ENCODE data around the gene KLHL42.
"Not testable (repeated sequence)": the region's sequence is repeated elsewhere in the genome, so short reads cannot be mapped to it uniquely, and the experiment has no call there.

Gene KLHL42, protein sequence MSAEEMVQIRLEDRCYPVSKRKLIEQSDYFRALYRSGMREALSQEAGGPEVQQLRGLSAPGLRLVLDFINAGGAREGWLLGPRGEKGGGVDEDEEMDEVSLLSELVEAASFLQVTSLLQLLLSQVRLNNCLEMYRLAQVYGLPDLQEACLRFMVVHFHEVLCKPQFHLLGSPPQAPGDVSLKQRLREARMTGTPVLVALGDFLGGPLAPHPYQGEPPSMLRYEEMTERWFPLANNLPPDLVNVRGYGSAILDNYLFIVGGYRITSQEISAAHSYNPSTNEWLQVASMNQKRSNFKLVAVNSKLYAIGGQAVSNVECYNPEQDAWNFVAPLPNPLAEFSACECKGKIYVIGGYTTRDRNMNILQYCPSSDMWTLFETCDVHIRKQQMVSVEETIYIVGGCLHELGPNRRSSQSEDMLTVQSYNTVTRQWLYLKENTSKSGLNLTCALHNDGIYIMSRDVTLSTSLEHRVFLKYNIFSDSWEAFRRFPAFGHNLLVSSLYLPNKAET

GRCh38 chr12:27779920-27780611 is at the start of gene KLHL42, which contains the start of gene MANSC4:
Gene KLHL42 (plus strand): TSS chr12:27780233. CDS start chr12:27780331, 98 bp downstream.
Gene MANSC4 (minus strand): TSS chr12:27780236. CDS start chr12:27771276, 8,960 bp downstream.
- DNase-seq = peak; percentile 73

DNA sequence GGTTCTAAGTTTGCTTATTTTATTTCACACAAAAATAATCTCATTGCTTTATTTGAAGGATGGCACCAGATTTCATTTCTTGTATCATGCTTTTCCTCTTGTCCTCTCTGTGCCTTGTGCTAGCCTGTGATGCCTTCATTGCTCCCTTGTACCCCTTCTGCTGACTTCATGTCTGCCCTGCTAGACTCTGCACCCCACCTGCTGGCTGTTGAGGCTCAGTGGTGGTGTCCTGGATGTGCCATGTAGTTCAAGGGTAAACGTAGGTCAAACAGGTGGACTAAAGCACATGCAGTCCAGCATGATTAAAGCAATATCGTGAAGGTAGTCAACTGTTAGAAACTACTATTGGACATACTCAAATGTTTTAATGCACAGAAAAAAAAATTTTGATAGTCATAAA is 47.8 kb upstream of the KLHL42 start:
- no peak for DNase-seq

DNA sequence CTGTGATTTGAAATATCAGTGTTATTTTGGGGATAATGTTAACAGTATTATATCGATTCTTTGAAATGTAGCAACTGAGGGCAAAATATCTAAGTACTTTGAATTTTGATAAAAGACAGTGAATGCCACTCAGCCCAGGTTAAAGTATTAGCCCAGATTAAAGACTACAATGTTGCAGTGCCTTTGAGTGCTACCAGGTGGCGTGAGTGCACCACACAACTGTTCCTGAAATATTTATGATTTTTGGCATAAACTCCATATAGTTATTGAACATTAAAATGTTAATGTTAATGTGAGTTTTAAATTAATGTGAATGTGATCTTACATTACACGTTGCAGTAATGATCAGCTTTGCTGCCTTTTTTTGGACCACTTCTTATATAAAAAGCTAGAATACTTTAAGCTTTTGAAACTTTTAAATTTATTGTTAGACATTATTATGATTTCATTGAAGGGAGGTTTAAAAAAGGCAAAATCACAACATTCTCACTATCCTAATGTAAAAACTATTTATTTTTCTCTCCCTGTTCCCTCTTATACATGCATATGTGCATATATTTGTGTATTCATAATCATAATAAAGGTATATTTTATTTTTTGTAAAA is 46.9 kb upstream of the KLHL42 start:
- DNase-seq = peak; percentile 47

GRCh38 chr12:27733791-27734190 is 46.2 kb upstream of the KLHL42 start:
- no peak for DNase-seq

DNA sequence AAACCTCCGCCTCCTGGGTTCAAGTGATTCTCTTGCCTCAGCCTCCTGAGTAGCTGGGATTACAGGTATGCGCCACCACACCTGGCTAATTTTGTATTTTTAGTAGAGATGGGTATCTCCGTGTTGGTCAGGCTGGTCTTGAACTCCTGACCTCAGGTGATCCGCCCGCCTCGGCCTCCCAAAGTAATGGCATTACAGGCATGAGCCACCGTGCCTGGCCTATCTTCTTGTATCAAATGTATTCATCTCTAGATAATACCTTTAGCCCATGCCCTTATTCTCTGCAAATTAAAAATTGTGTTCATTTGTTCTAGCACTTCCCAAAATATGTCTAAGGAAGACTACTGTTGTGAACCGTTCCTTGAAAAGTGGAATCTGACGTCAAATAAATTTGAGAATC is 45.7 kb upstream of the KLHL42 start:
- DNase-seq = not testable (repeated sequence)

- no peak for DNase-seq
Measured at GRCh38 chr12:27743601-27744000, 36.4 kb upstream of the KLHL42 start.

DNA sequence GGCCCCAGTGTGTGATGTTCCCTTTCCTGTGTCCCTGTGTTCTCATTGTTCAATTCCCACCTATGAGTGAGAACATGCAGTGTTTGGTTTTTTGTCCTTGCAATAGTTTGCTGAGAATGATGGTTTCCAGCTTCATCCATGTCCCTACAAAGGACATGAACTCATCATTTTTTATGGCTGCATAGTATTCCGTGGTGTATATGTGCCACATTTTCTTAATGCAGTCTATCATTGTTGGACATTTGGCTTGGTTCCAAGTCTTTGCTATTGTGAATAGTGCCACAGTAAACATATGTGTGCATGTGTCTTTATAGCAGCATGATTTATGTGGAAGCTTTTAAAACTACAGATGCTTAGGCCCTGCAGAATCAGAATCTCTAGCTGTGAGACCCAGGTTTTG is 34.3 kb upstream of the KLHL42 start:
- DNase-seq = not testable (repeated sequence)

DNA sequence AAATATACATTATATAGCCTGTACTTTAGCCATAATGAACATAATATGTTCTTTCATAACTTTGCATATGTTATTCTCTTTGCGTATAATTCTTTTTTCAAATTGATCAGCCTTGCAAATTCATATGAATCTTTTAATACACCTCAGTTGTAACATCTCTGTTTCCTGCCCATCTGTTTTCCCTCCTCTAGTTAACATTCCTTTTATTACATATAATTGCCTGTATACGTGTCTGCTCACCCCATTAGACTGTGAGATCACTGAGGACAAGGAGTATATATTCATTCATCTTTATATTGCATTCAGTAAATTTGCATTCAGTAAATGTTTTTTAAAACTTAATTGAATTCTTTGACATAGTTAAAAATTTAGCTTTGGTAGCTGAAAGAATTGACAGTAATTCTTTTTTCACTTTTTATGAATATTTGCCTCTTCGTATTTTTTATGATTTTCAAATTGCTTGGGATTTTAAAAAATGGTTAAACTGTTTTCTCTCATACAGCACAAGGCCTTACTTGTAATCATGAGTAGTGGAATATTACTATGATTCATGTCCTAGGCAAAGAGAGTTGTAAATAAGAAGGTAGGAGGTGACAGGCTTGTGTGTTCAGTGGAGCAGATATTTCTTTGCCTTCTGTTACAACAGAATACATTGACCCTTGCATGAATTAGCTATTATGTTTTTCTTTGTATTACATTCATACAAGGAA is 32.8 kb upstream of the KLHL42 start:
- no peak for DNase-seq

- no peak for DNase-seq
Measured at GRCh38 chr12:27751386-27752047, 28.5 kb upstream of the KLHL42 start.

- no peak for DNase-seq
Measured at GRCh38 chr12:27754795-27755194, 25.2 kb upstream of the KLHL42 start.

GRCh38 chr12:27756670-27757195 is 23.3 kb upstream of the KLHL42 start:
- DNase-seq = no peak

- DNase-seq = peak; percentile 21
Measured at GRCh38 chr12:27762757-27763156, 17.3 kb upstream of the KLHL42 start.

- DNase-seq = no peak
Measured at GRCh38 chr12:27766587-27766986, 13.4 kb upstream of the KLHL42 start.

- DNase-seq = no peak
Measured at GRCh38 chr12:27769142-27769673, 10.8 kb upstream of the KLHL42 start.

DNA sequence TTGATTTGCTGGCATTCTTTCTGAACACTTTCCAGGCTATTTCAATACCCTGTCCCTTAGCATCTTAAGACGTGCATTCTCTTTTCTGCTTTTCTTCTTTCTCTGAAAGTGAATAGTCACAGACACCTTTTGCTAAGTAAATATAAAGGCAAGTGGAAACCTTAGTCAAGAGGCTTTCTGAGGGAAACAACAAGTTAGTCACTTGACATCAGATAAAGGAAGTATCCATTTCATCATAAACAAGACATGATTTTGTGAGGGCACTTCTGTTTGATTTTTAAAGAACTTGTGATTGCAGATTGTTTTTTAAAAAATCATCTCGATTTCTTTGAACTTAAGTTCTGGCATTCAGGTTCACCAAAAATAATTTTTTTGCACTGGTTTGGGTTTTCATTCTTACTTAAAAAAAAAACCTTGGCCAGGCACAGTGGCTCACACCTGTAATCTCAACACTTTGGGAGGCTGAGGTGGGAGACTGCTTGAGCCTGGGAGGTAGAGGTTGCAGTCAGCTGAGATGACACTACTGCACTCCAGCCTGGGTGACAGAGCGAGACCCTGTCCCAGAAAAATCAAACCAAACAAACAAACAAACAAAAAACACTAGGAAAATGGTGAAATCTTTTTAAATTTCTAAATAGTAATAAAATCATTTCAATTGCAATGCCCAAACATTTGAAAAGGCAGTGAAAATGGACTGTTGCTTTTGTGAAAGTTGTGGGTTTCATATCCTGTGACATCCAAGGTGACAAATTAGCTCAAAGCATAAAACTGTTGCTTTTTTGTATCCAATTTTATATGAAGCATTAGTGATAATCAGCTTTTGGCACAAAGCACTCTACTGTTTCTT is 8.3 kb upstream of the KLHL42 start:
- no peak for DNase-seq

DNA sequence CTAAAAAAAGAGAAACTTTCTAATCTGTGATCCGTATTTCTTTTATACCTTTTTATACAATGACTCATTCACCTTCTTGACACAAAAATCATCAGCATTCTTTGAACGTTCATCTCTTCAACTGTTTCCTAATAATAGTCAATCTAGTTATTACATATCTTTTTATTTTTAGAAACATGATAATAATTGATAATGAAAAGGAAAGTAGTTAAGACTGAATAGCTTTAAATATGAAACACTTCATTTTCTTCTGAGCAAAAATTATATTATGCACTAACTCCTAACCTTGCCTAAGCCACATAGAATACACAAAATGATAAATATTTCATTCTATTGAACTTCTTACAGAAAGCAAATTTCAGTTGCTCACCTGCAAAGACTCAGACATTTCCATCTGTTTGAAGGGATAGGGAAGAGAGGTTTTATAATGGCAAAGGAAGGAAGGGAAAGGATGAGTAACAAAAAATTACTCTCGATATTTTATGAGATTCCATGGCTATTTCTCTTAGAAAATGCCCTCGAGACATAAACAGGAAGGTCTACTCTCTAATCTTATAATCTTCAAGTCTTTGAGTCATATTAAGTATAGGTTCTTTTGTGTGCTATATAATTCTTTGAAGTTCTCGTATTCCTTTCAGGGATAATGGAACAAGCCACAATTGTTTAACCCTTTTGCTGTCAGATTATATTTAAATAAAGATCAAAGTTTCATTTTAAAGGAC is 7.5 kb upstream of the KLHL42 start:
- no peak for DNase-seq

DNA sequence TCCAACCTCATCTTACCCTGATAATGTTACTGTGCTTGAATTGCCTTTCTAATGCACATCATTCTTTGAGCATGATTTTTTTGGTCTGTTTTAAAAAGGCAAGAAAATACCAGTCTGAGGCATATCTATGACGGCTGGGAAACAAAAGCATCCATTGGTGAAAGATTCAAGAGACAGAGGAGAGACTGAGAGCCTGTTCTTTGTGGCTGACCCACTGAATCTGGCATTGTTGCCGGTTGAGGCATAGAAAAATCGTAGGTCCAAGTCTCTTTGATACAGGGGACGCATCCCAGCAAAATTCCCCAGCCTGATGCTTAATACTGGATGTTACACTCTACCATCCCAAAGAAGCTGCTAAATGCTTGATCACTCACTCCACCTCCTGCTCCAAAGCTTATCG is 2.9 kb upstream of the KLHL42 start:
- no peak for DNase-seq

- DNase-seq = no peak
Measured at GRCh38 chr12:27778206-27778605, 1.8 kb upstream of the KLHL42 start.

GRCh38 chr12:27779416-27779919 is 565 bp upstream of the KLHL42 start:
- DNase-seq = peak; percentile 17
